ENCODE results near the gene CYLD. TPM values are rescaled to one million over a fixed set of nuclear protein-coding genes. Genes with fewer than 3 reads are reported as not detected.

CYLD gene
- total RNA-seq, 2 donors from 2014 or later, result 16.5 to 27.5 TPM

DNA sequence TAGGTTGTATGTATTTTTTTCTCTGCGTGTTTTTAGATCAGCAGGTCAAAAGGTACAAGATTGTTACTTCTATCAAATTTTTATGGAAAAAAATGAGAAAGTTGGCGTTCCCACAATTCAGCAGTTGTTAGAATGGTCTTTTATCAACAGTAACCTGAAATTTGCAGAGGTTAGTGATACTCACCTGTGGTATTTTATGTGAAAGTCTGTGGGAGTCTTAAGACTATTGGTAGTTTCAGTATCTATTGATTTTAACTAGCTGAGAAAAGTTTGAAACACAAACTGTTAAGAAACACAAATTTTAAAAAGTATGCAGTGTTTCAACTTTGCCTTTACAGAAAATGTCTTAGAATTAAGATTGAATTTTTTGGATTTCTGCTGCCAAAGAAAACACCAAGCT is 49.6 kb downstream of the CYLD start:
- no peaks in the 10 kb centered on the region for H3K4me1 ChIP-seq
- intact Hi-C loops (cut with DNase I), result loop anchor here (10.0 kb wide), 1 partner anchor 1387 kb away; no protein-coding TSS in a partner anchor
- WGBS, 2 donors, result 92% methylated on average over 2 of the region's 2 CpGs
- H3K4me3 ChIP-seq, result no peak overlapping the region
- H3K27ac ChIP-seq, result no peak overlapping the region
- ATAC-seq, result no peak
- TF ChIP-seq, protein P1, sequence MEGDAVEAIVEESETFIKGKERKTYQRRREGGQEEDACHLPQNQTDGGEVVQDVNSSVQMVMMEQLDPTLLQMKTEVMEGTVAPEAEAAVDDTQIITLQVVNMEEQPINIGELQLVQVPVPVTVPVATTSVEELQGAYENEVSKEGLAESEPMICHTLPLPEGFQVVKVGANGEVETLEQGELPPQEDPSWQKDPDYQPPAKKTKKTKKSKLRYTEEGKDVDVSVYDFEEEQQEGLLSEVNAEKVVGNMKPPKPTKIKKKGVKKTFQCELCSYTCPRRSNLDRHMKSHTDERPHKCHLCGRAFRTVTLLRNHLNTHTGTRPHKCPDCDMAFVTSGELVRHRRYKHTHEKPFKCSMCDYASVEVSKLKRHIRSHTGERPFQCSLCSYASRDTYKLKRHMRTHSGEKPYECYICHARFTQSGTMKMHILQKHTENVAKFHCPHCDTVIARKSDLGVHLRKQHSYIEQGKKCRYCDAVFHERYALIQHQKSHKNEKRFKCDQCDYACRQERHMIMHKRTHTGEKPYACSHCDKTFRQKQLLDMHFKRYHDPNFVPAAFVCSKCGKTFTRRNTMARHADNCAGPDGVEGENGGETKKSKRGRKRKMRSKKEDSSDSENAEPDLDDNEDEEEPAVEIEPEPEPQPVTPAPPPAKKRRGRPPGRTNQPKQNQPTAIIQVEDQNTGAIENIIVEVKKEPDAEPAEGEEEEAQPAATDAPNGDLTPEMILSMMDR (IDR thresholded peaks at IDR 0.05), result no peak
- TF ChIP-seq POLR2A (IDR thresholded peaks at IDR 0.05), result no peak
- no peaks in the 10 kb centered on the region for H3K9me3 ChIP-seq
- DNase-seq, result no peak
- peaks cover 0 to 17% of the 10 kb centered on the region in 2 donors for H3K36me3 ChIP-seq (replicated peaks in 1 of 2; ENCODE audit: insufficient read depth in 1 of 2, low read depth in 2 of 2)
- H3K27me3 ChIP-seq, result no peaks in the 10 kb centered on the region

DNA sequence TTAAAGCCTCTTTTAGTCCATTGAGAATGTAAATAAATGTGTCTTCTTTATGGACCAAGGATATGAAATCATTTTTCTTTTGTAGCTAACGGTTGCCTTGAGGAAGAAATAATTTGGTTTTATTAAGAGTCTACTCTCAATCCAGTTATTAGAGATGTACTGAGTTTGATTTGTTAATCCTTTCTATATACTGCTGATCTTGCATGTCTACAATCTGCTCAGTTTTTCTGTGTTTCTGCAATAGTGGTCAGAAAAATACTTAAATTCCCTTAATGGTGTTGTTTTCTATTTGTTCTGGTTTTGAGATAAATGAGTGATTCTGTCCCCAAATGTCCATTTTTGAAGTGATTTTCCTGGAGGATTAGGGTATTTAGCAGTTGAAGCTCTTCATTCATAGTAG is 54.9 kb downstream of the CYLD start:
- TF ChIP-seq POLR2A (IDR thresholded peaks at IDR 0.05), result no peak
- TF ChIP-seq, protein P1 (IDR thresholded peaks at IDR 0.05), result no peak
- 93 to 96% methylated on average over 1 of the region's 1 CpG for WGBS, 2 donors
- DNase-seq (no peak), ATAC-seq (no peak)
- peaks cover 0 to 18% of the 10 kb centered on the region in 2 donors for H3K36me3 ChIP-seq (replicated peaks in 1 of 2; ENCODE audit: insufficient read depth in 1 of 2, low read depth in 2 of 2)
- no peaks in the 10 kb centered on the region for H3K27me3 ChIP-seq
- no peak overlapping the region for H3K4me3 ChIP-seq
- no peaks in the 10 kb centered on the region for H3K4me1 ChIP-seq
- intact Hi-C loops (cut with DNase I), result loop anchor here (10.0 kb wide), 1 partner anchor 1392 kb away; no protein-coding TSS in a partner anchor
- H3K9me3 ChIP-seq, result no peaks in the 10 kb centered on the region
- no peak overlapping the region for H3K27ac ChIP-seq

DNA sequence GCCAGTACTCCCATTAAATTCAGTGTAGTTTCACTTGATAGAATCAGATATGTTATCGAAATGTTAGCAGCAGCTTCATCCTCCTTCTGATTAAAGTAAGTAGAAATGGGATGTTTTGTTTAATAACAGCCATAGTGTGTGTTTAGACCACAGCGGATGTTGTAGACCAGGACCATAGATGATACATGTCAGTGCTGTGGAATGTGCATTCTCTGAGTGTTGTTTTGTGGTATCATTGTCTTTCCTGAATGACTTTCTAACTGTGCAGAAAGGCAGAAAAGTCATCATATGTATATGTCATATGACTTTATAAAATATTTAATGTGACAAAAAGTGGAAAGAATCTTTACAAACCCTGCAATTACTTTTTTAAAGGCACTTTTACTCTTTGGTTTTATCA is 55.6 kb downstream of the CYLD start:
- Histone ChIP-seq H3K27me3 (no peaks in the 10 kb centered on the region), H3K4me1 (no peaks in the 10 kb centered on the region), H3K27ac (no peak overlapping the region), H3K4me3 (no peak overlapping the region), H3K9me3 (no peaks in the 10 kb centered on the region), H3K36me3 (replicated peaks in 1 of 2; ENCODE audit: insufficient read depth in 1 of 2, low read depth in 2 of 2) (peaks cover 0 to 18% of the 10 kb centered on the region in 2 donors)
- 94 to 98% methylated on average over 2 of the region's 2 CpGs for WGBS, 2 donors
- ATAC-seq, result no peak
- intact Hi-C loops (cut with DNase I), result loop anchor here (10.0 kb wide), 1 partner anchor 1393 kb away; no protein-coding TSS in a partner anchor
- no peak for DNase-seq
- TF ChIP-seq, protein P1 (IDR thresholded peaks at IDR 0.05), result no peak
- TF ChIP-seq POLR2A (IDR thresholded peaks at IDR 0.05), result no peak

DNA sequence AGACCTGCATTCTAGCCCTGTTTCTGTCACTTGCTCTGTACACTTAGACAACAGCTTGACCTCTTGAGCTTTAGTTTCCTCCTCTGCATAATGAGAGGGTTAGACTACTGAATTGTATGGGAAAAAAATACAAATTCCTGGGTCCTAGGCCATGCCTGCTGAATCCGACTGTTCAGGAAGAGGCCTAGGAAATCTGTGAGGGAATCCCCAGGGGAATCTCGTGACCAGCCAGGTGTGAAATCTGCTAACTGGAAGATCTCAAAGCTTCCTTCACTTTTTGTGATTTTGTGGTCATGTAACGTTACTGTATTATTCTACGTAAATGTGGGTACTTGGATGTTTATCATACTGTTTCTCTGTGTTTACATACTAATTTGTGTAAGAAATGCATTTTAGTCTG is 58.2 kb downstream of the CYLD start:
- no peaks in the 10 kb centered on the region for H3K4me1 ChIP-seq
- H3K27ac ChIP-seq, result no peak overlapping the region
- H3K4me3 ChIP-seq, result no peak overlapping the region
- H3K36me3 ChIP-seq (replicated peaks in 1 of 2; ENCODE audit: insufficient read depth in 1 of 2, low read depth in 2 of 2), result peaks cover 0 to 11% of the 10 kb centered on the region in 2 donors
- ATAC-seq (no peak), DNase-seq (no peak)
- H3K9me3 ChIP-seq, result no peaks in the 10 kb centered on the region
- WGBS, 2 donors, result 89 to 98% methylated on average over 4 of the region's 4 CpGs
- no peaks in the 10 kb centered on the region for H3K27me3 ChIP-seq
- intact Hi-C loops (cut with DNase I), result no loop called here
- TF ChIP-seq, protein P1 (IDR thresholded peaks at IDR 0.05), result no peak
- TF ChIP-seq POLR2A (IDR thresholded peaks at IDR 0.05), result no peak

DNA sequence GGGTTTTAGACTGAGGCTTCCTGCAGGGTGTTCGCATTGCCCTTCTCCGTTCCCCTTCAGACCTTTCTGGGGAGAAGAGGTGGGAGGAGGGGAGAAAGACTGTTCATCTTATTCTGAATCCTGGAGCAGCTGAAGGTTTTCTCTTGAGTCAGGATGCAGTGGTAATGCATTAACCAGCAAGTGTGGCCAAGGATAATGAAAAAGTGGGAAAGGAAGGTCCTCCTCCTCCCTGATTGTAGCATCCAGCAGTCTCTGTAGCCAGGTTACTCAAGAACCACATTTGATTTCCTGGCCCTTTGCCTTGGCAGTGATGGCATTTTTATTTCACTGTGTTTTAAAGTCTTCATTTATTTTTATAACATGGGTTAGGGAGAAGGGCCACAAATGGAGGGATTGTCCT is 59.1 kb downstream of the CYLD start:
- Histone ChIP-seq H3K27me3 (no peaks in the 10 kb centered on the region), H3K9me3 (no peaks in the 10 kb centered on the region), H3K4me1 (peaks cover 4% of the 10 kb centered on the region), H3K27ac (no peak overlapping the region), H3K36me3 (replicated peaks in 1 of 2; ENCODE audit: insufficient read depth in 1 of 2, low read depth in 2 of 2) (peaks cover 0 to 5% of the 10 kb centered on the region in 2 donors), H3K4me3 (no peak overlapping the region)
- ATAC-seq (no peak), DNase-seq (no peak)
- 92 to 100% methylated on average over 2 of the region's 2 CpGs for WGBS, 2 donors
- intact Hi-C loops (cut with DNase I), result no loop called here
- TF ChIP-seq, protein P1 (IDR thresholded peaks at IDR 0.05), result no peak
- TF ChIP-seq POLR2A (IDR thresholded peaks at IDR 0.05), result no peak
